HepG2 (cell line): ENCODE measurements around the gene SNX15. TPM values are rescaled to one million over a fixed set of nuclear protein-coding genes. Genes with fewer than 3 reads are reported as not detected.
A peak's percentile ranks its signal among the peaks of the same experiment; 100 is the strongest.

Experiments
- DR1 ChIP-seq: sonication (generic); formaldehyde crosslinking; IDR thresholded peaks from 2 replicates; pipeline ENCODE4 v1.8.0; 2021; ENCODE audit warnings: mild to moderate bottlenecking, missing genetic modification reagents, inconsistent platforms
- FLYWCH1 ChIP-seq: sonication (generic); formaldehyde crosslinking; IDR thresholded peaks from 2 replicates; pipeline ENCODE4 v1.8.1; 2023; ENCODE audit warnings: mild to moderate bottlenecking, missing genetic modification reagents
- FOSL2 ChIP-seq: sonication (generic); formaldehyde crosslinking; IDR thresholded peaks from 2 replicates; pipeline ENCODE4 v1.4.0; 2020; ENCODE audit warnings: missing genetic modification reagents
- GABPB1 ChIP-seq: IDR thresholded peaks from 2 replicates; pipeline ENCODE4 v1.6.1; 2016; ENCODE audit warnings: mild to moderate bottlenecking, missing genetic modification reagents, moderate library complexity, missing compliant biosample characterization
- NFIB ChIP-seq: sonication (generic); formaldehyde crosslinking; IDR thresholded peaks from 2 replicates; pipeline ENCODE4 v1.9.0; 2021; ENCODE audit warnings: missing genetic modification reagents, mild to moderate bottlenecking, borderline replicate concordance
- NFRKB ChIP-seq: fragments of 450-650 bp; IDR thresholded peaks from 2 replicates; pipeline ENCODE4 v1.6.1; 2017
- SP5 ChIP-seq: IDR thresholded peaks from 2 replicates; pipeline ENCODE4 v1.6.1; 2016; ENCODE audit warnings: low read depth, borderline replicate concordance
- THYN1 ChIP-seq: sonication (generic); formaldehyde crosslinking; IDR thresholded peaks from 2 replicates; pipeline ENCODE4 v1.8.1; 2023; ENCODE audit warnings: low read depth, mild to moderate bottlenecking, moderate library complexity, missing genetic modification reagents, borderline replicate concordance
- ZBTB20 ChIP-seq: sonication (generic); formaldehyde crosslinking; IDR thresholded peaks from 2 replicates; pipeline ENCODE4 v1.8.1; 2023; ENCODE audit warnings: missing genetic modification reagents, low read depth, mild to moderate bottlenecking, borderline replicate concordance
- ZFAT ChIP-seq: sonication (generic); formaldehyde crosslinking; conservative IDR thresholded peaks from 2 replicates; pipeline ENCODE4 v1.8.1; 2023; ENCODE audit warnings: missing genetic modification reagents, inconsistent platforms
- ZSCAN20 ChIP-seq: sonication (generic); formaldehyde crosslinking; IDR thresholded peaks from 2 replicates; pipeline ENCODE4 v1.4.0; 2020; ENCODE audit warnings: missing genetic modification reagents, mild to moderate bottlenecking, borderline replicate concordance
- ZSCAN31 ChIP-seq: sonication (generic); formaldehyde crosslinking; IDR thresholded peaks from 2 replicates; pipeline ENCODE4 v1.5.0; 2020; ENCODE audit warnings: low read depth, mild to moderate bottlenecking, missing genetic modification reagents
- polyA plus RNA-seq, 8 experiments: library from polyadenylated mRNA; depleted of rRNA in 3 of 8; stranded (reverse) in 7 of 8; unstranded in 1 of 8; fragments of >200 nt; fragmentation: Illumina TruSeq in 4 of 8; extraction: Trizol in 4 of 8; gene quantifications; 2 replicates each; pipeline versions ENCODE4 v1.2.1 to v1.2.3, GENCODE V29; 2011 to 2016; ENCODE audit warnings: low read depth in 4 of 8, missing spikeins in 1 of 8, mixed read lengths in 1 of 8; ENCODE audit not compliant: insufficient read depth in 1 of 8
- total RNA-seq, 5 experiments: library from RNA; depleted of rRNA; stranded (reverse); fragments of >200 nt; fragmentation: Illumina TruSeq; extraction: Trizol; gene quantifications; 2 replicates each; pipeline ENCODE4 v1.2.3, GENCODE V29; 2016; ENCODE audit warnings: low read depth in 1 of 5
- TF ChIP-seq, protein P1 (sequence below), 2 experiments: IDR thresholded peaks; 2 replicates each; pipeline ENCODE4 v1.6.1; 2011 to 2012; ENCODE audit warnings: low read length in 2 of 2, borderline replicate concordance in 1 of 2, low read depth in 1 of 2, mild to moderate bottlenecking in 1 of 2, moderate library complexity in 1 of 2
- TF ChIP-seq, protein P2 (sequence below): sonication (generic); formaldehyde crosslinking; IDR thresholded peaks from 2 replicates; pipeline ENCODE4 v1.4.0; 2020; ENCODE audit warnings: missing genetic modification reagents
- TF ChIP-seq, protein P3 (sequence below): IDR thresholded peaks from 2 replicates; pipeline ENCODE4 v1.6.1; 2016; ENCODE audit warnings: low read depth, borderline replicate concordance
- TF ChIP-seq, protein P4 (sequence below): sonication (generic); formaldehyde crosslinking; IDR thresholded peaks from 2 replicates; pipeline ENCODE4 v1.5.1; 2020; ENCODE audit warnings: missing genetic modification reagents, mild to moderate bottlenecking, borderline replicate concordance
- TF ChIP-seq, protein P5 (sequence below): sonication (generic); formaldehyde crosslinking; IDR thresholded peaks from 2 replicates; pipeline ENCODE4 v1.4.0; 2020; ENCODE audit warnings: low read depth, missing genetic modification reagents

Gene SNX15
- total and polyA plus RNA-seq, 2 of the 13 experiments (the other 11 are each of a cell fraction or from before 2014, with no cell fraction given): 19.1 to 22.6 TPM

DNA sequence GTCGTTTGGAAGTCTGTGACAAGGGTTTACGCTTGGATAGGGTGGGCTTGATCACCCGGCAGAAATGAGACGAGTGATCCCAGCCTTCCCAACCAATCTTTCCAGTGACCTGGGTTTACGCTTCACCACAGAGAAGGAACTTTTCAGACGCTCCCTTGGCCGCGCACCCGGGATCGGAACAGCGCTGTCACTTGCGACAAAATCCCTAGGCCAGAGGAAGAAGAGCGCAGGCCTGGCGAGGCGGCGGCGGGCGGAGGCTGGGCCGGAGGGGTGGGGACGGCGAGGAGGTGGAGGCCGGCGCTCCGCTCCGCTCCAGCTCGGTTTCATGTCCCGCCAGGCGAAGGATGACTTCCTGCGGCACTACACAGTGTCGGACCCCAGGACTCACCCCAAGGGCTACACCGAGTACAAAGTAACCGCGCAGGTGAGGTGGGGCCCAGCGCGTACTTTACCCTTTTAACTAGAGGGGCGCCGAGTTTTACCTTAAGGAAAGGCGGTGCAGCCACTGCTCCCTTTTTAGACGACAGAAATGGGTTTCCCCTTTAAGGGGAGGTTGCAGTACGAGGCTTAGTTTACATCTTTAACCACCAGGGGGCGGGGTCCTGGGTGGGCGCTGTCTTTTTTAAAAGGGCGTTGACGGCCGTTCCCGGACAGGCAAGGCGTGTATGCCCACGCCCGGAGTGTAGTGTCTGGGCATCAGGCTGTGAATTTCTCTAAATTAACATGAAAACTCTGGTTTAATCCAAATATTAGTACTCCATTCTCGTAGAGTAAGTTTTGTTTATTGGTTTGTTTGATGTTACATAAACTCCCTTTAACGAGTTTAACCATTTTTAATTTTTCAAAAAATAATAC is at the start of gene SNX15 (continued):
- 0 out of 2 replicates have a peak, but pooled peaks have one; percentile 22 for TF ChIP-seq THYN1 (CRISPR knock-in tag)
- no peak for TF ChIP-seq ZFAT (CRISPR knock-in tag)
- TF ChIP-seq NFRKB: no peak
- TF ChIP-seq FOSL2 (CRISPR knock-in tag): no peak
- TF ChIP-seq DR1 (CRISPR knock-in tag): peak; percentile 64; the same call in 1 of the 2 replicates
- no peak for TF ChIP-seq FLYWCH1 (CRISPR knock-in tag)
- TF ChIP-seq, protein P1, sequence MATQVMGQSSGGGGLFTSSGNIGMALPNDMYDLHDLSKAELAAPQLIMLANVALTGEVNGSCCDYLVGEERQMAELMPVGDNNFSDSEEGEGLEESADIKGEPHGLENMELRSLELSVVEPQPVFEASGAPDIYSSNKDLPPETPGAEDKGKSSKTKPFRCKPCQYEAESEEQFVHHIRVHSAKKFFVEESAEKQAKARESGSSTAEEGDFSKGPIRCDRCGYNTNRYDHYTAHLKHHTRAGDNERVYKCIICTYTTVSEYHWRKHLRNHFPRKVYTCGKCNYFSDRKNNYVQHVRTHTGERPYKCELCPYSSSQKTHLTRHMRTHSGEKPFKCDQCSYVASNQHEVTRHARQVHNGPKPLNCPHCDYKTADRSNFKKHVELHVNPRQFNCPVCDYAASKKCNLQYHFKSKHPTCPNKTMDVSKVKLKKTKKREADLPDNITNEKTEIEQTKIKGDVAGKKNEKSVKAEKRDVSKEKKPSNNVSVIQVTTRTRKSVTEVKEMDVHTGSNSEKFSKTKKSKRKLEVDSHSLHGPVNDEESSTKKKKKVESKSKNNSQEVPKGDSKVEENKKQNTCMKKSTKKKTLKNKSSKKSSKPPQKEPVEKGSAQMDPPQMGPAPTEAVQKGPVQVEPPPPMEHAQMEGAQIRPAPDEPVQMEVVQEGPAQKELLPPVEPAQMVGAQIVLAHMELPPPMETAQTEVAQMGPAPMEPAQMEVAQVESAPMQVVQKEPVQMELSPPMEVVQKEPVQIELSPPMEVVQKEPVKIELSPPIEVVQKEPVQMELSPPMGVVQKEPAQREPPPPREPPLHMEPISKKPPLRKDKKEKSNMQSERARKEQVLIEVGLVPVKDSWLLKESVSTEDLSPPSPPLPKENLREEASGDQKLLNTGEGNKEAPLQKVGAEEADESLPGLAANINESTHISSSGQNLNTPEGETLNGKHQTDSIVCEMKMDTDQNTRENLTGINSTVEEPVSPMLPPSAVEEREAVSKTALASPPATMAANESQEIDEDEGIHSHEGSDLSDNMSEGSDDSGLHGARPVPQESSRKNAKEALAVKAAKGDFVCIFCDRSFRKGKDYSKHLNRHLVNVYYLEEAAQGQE (IDR thresholded peaks at IDR 0.05; ENCODE audit: borderline replicate concordance in 1 of 2, low read depth in 1 of 2, low read length in 2 of 2): no peak
- TF ChIP-seq ZSCAN31: 0 out of 2 replicates have a peak, but pooled peaks have one; percentile 16
- peak; percentile 56 for TF ChIP-seq SP5
- no peak for TF ChIP-seq NFIB (CRISPR knock-in tag)
- TF ChIP-seq, protein P2, sequence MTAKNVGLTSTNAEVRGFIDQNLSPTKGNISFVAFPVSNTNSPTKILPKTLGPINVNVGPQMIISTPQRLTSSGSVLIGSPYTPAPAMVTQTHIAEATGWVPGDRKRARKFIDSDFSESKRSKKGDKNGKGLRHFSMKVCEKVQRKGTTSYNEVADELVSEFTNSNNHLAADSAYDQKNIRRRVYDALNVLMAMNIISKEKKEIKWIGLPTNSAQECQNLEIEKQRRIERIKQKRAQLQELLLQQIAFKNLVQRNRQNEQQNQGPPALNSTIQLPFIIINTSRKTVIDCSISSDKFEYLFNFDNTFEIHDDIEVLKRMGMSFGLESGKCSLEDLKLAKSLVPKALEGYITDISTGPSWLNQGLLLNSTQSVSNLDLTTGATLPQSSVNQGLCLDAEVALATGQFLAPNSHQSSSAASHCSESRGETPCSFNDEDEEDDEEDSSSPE: peak; percentile 61
- TF ChIP-seq, protein P3, sequence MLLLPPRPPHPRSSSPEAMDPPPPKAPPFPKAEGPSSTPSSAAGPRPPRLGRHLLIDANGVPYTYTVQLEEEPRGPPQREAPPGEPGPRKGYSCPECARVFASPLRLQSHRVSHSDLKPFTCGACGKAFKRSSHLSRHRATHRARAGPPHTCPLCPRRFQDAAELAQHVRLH (CRISPR knock-in tag): 0 out of 2 replicates have a peak, but pooled peaks have one; percentile 52
- TF ChIP-seq, protein P4, sequence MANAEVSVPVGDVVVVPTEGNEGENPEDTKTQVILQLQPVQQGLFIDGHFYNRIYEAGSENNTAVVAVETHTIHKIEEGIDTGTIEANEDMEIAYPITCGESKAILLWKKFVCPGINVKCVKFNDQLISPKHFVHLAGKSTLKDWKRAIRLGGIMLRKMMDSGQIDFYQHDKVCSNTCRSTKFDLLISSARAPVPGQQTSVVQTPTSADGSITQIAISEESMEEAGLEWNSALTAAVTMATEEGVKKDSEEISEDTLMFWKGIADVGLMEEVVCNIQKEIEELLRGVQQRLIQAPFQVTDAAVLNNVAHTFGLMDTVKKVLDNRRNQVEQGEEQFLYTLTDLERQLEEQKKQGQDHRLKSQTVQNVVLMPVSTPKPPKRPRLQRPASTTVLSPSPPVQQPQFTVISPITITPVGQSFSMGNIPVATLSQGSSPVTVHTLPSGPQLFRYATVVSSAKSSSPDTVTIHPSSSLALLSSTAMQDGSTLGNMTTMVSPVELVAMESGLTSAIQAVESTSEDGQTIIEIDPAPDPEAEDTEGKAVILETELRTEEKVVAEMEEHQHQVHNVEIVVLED: peak; percentile 72; the same call in 1 of the 2 replicates
- 0 out of 2 replicates have a peak, but pooled peaks have one; percentile 51 for TF ChIP-seq ZBTB20 (CRISPR knock-in tag)
- TF ChIP-seq GABPB1 (CRISPR knock-in tag): peak; percentile 84; the same call in 1 of the 2 replicates
- TF ChIP-seq ZSCAN20 (CRISPR knock-in tag): 0 out of 2 replicates have a peak, but pooled peaks have one; percentile 20
- TF ChIP-seq, protein P5, sequence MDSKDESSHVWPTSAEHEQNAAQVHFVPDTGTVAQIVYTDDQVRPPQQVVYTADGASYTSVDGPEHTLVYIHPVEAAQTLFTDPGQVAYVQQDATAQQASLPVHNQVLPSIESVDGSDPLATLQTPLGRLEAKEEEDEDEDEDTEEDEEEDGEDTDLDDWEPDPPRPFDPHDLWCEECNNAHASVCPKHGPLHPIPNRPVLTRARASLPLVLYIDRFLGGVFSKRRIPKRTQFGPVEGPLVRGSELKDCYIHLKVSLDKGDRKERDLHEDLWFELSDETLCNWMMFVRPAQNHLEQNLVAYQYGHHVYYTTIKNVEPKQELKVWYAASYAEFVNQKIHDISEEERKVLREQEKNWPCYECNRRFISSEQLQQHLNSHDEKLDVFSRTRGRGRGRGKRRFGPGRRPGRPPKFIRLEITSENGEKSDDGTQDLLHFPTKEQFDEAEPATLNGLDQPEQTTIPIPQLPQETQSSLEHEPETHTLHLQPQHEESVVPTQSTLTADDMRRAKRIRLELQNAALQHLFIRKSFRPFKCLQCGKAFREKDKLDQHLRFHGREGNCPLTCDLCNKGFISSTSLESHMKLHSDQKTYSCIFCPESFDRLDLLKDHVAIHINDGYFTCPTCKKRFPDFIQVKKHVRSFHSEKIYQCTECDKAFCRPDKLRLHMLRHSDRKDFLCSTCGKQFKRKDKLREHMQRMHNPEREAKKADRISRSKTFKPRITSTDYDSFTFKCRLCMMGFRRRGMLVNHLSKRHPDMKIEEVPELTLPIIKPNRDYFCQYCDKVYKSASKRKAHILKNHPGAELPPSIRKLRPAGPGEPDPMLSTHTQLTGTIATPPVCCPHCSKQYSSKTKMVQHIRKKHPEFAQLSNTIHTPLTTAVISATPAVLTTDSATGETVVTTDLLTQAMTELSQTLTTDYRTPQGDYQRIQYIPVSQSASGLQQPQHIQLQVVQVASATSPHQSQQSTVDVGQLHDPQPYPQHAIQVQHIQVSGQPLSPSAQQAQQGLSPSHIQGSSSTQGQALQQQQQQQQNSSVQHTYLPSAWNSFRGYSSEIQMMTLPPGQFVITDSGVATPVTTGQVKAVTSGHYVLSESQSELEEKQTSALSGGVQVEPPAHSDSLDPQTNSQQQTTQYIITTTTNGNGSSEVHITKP (CRISPR knock-in tag): no peak
